ENCODE results near the gene FGB.

DNA sequence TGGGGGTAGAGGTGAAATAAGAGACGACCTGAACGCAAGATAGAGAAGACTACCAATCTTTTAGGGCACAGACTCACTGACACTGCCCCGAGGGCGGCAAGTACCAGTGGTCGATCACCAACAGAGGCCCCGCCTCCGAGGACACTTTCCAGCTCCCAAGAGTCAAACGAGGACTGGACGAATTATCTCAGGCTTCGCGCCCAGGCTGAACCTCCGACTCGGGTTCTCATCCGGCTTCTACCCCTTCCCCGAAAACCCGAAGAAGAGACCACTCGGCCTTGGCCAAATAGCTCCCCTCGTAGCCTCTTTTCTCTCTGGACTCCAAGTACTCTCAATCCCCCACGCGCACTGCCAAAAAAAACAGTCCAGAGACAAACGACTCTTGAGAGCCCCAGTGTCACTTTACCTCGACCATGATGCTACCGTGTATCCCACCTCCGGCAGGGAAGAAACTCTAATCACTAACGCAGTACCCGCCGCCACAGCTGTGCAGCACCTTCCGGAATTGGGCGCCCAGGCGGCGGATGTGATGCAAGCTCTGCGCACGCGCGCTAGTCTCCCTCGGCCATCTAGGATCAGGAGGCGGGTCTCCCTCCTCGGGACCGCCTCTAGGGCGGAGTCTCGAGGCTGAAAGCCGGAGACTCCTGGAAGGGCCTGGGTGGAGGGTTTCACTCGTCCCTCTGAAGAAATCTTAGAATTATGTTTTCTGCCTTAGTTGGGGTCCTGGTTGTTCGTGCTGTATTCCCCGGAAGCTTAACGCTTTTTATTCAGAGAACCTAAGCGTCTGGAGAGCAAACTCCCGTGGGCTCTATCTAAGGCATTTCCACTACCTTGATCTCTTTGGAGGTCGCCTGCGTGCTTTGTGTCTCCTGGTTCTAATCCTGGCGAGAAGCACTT is 12.7 kb upstream of the FGB start, which contains the start of gene PLRG1:
- TF ChIP-seq, protein P1, sequence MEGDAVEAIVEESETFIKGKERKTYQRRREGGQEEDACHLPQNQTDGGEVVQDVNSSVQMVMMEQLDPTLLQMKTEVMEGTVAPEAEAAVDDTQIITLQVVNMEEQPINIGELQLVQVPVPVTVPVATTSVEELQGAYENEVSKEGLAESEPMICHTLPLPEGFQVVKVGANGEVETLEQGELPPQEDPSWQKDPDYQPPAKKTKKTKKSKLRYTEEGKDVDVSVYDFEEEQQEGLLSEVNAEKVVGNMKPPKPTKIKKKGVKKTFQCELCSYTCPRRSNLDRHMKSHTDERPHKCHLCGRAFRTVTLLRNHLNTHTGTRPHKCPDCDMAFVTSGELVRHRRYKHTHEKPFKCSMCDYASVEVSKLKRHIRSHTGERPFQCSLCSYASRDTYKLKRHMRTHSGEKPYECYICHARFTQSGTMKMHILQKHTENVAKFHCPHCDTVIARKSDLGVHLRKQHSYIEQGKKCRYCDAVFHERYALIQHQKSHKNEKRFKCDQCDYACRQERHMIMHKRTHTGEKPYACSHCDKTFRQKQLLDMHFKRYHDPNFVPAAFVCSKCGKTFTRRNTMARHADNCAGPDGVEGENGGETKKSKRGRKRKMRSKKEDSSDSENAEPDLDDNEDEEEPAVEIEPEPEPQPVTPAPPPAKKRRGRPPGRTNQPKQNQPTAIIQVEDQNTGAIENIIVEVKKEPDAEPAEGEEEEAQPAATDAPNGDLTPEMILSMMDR (IDR thresholded peaks at IDR 0.05): no peak
- TF ChIP-seq, protein P2, sequence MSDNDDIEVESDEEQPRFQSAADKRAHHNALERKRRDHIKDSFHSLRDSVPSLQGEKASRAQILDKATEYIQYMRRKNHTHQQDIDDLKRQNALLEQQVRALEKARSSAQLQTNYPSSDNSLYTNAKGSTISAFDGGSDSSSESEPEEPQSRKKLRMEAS (IDR thresholded peaks at IDR 0.05): no peak
- TF ChIP-seq MAFK (IDR thresholded peaks at IDR 0.05; ENCODE audit: partially characterized antibody) (no peak), KDM5A (IDR thresholded peaks at IDR 0.05) (0 out of 2 replicates have a peak, but pooled peaks have one; percentile 23), ZC3H11A (IDR thresholded peaks at IDR 0.05) (no peak), GATA3 (IDR thresholded peaks at IDR 0.05; ENCODE audit: borderline replicate concordance) (no peak), SREBF2 (IDR thresholded peaks at IDR 0.05) (no peak), CHD2 (IDR thresholded peaks at IDR 0.05; ENCODE audit: low read length, partially characterized antibody) (no peak), POLR2A (IDR thresholded peaks at IDR 0.05; ENCODE audit: low read length) (peak; percentile 79), BHLHE40 (IDR thresholded peaks at IDR 0.05; ENCODE audit: low read depth, low read length) (no peak)
- TF ChIP-seq, protein P3, sequence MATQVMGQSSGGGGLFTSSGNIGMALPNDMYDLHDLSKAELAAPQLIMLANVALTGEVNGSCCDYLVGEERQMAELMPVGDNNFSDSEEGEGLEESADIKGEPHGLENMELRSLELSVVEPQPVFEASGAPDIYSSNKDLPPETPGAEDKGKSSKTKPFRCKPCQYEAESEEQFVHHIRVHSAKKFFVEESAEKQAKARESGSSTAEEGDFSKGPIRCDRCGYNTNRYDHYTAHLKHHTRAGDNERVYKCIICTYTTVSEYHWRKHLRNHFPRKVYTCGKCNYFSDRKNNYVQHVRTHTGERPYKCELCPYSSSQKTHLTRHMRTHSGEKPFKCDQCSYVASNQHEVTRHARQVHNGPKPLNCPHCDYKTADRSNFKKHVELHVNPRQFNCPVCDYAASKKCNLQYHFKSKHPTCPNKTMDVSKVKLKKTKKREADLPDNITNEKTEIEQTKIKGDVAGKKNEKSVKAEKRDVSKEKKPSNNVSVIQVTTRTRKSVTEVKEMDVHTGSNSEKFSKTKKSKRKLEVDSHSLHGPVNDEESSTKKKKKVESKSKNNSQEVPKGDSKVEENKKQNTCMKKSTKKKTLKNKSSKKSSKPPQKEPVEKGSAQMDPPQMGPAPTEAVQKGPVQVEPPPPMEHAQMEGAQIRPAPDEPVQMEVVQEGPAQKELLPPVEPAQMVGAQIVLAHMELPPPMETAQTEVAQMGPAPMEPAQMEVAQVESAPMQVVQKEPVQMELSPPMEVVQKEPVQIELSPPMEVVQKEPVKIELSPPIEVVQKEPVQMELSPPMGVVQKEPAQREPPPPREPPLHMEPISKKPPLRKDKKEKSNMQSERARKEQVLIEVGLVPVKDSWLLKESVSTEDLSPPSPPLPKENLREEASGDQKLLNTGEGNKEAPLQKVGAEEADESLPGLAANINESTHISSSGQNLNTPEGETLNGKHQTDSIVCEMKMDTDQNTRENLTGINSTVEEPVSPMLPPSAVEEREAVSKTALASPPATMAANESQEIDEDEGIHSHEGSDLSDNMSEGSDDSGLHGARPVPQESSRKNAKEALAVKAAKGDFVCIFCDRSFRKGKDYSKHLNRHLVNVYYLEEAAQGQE (IDR thresholded peaks at IDR 0.05): no peak
- TF ChIP-seq, protein P4, sequence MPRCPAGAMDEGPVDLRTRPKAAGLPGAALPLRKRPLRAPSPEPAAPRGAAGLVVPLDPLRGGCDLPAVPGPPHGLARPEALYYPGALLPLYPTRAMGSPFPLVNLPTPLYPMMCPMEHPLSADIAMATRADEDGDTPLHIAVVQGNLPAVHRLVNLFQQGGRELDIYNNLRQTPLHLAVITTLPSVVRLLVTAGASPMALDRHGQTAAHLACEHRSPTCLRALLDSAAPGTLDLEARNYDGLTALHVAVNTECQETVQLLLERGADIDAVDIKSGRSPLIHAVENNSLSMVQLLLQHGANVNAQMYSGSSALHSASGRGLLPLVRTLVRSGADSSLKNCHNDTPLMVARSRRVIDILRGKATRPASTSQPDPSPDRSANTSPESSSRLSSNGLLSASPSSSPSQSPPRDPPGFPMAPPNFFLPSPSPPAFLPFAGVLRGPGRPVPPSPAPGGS (IDR thresholded peaks at IDR 0.05): peak; percentile 72; the same call in 1 of the 3 replicates

Data from A549 (cell line).